Panc1 (cell line): Measurements from ENCODE around the gene PTPRE. TPM values are rescaled to one million over a fixed set of nuclear protein-coding genes. Genes with fewer than 3 reads are reported as not detected.

Experiments
- ATAC-seq: fragments of 200-7000 bp; cut with Tn5 transposase; 2 replicates; pipeline ENCODE4 v1.9.1; 2020; ENCODE audit warnings: mild to moderate bottlenecking, moderate library complexity
- BruUV-seq: library from RNA; stranded (reverse); fragments of 400-500 nt; replicated peaks from 2 replicates; lab custom pipeline; 2021; lab: Mats Ljungman, UMichigan
- CTCF ChIA-PET: fragments of 300-600 bp; sonication (Branson Sonifier 250); formaldehyde crosslinking; loops from one replicate; lab custom pipeline; 2022; ENCODE audit warnings: antibody characterized with exemption; lab: Charles Lee
- POLR2A ChIA-PET: fragments of 300-600 bp; sonication (Branson Sonifier 250); formaldehyde crosslinking; loops from one replicate; lab custom pipeline; 2022; ENCODE audit warnings: antibody characterized with exemption; lab: Charles Lee
- DNase-seq: peaks from one replicate; pipeline ENCODE4 v3.0.0-alpha.2; 2010; ENCODE audit warnings: low read depth, low spot score
- H3K27ac ChIP-seq: 2 replicates; pipeline ENCODE4 v1.5.1; 2011; ENCODE audit warnings: mild to moderate bottlenecking, low read length, inconsistent platforms
- H3K27me3 ChIP-seq: fragments of 200-500 bp; sonication (Bioruptor generic); 2 replicates; pipeline ENCODE4 v1.6.0; 2014; ENCODE audit warnings: low read length, inconsistent platforms; ENCODE audit not compliant: control insufficient read depth, insufficient read depth
- H3K36me3 ChIP-seq: fragments of 200-500 bp; sonication (Bioruptor generic); 2 replicates; pipeline ENCODE4 v1.5.1; 2014; ENCODE audit warnings: inconsistent platforms, mild to moderate bottlenecking, low read length, moderate library complexity; ENCODE audit not compliant: control insufficient read depth, insufficient read depth
- H3K4me1 ChIP-seq: 2 replicates; pipeline ENCODE4 v1.5.1; 2011; ENCODE audit warnings: inconsistent platforms, mild to moderate bottlenecking, low read length, moderate library complexity; ENCODE audit not compliant: control insufficient read depth, insufficient read depth
- H3K4me3 ChIP-seq, 2 experiments: 2 replicates each; pipeline ENCODE4 v1.5.1; 2011 to 2012; ENCODE audit warnings: low read depth in 2 of 2, low read length in 2 of 2, mild to moderate bottlenecking in 2 of 2, inconsistent platforms in 1 of 2, moderate library complexity in 1 of 2
- H3K9me3 ChIP-seq: fragments of 200-500 bp; sonication (Bioruptor generic); 2 replicates; pipeline ENCODE4 v1.5.1; 2014; ENCODE audit warnings: low read depth, mild to moderate bottlenecking, inconsistent platforms, low read length, moderate library complexity; ENCODE audit not compliant: control insufficient read depth, insufficient read depth
- CTCF ChIP-seq: fragments of 450-650 bp; IDR thresholded peaks from 2 replicates; pipeline ENCODE4 v1.5.1; 2017; ENCODE audit warnings: mild to moderate bottlenecking
- POLR2AphosphoS5 ChIP-seq: IDR thresholded peaks from 2 replicates; pipeline ENCODE4 v1.6.1; 2012; ENCODE audit warnings: mild to moderate bottlenecking, low read depth, low read length, moderate library complexity
- REST ChIP-seq, 2 experiments: IDR thresholded peaks; 2 replicates each; pipeline ENCODE4 v1.6.1; 2011 to 2012; ENCODE audit warnings: low read depth in 2 of 2, control low read depth in 1 of 2, low read length in 1 of 2, mild to moderate bottlenecking in 1 of 2, moderate library complexity in 1 of 2; ENCODE audit not compliant: insufficient read depth in 1 of 2
- SIN3A ChIP-seq: IDR thresholded peaks from 2 replicates; pipeline ENCODE4 v1.6.1; 2012; ENCODE audit warnings: low read depth, mild to moderate bottlenecking, low read length, moderate library complexity, borderline replicate concordance; ENCODE audit not compliant: insufficient read depth
- TCF7L2 ChIP-seq: IDR thresholded peaks from 2 replicates; pipeline ENCODE4 v1.6.1; 2011; ENCODE audit warnings: mild to moderate bottlenecking, low read depth, low read length, inconsistent platforms
- in situ Hi-C: cut with HindIII; loops from 2 replicates; pipeline ENCODE4 v1.10.0; 2016; ENCODE audit warnings: low sequenced_read_pairs, low pct_unique_long_range_greater_than_20kb
- intact Hi-C: fragments of 100-400 bp; cut with micrococcal nuclease; formaldehyde crosslinking; loops from one replicate; pipeline ENCODE4 v1.10.0; 2022; ENCODE audit not compliant: unreplicated experiment
- total RNA-seq: library from RNA; stranded (reverse); gene quantifications from one replicate; pipeline ENCODE4 v1.2.1, GENCODE V29; 2021; ENCODE audit not compliant: unreplicated experiment

Gene PTPRE
- total RNA-seq, 1 experiment from 2014 or later = 0.44 TPM

- Histone ChIP-seq H3K27me3 (no peaks in the 10 kb centered on the region; the same call in 1 of the 2 replicates), H3K9me3 (no peaks in the 10 kb centered on the region), H3K27ac (no peak overlapping the region), H3K36me3 (no peaks in the 10 kb centered on the region), H3K4me3 (no peak overlapping the region), H3K4me1 (peaks cover 4% of the 10 kb centered on the region; the same call in 1 of the 2 replicates)
- TF ChIP-seq TCF7L2 (no peak), REST (IDR thresholded peaks at IDR 0.05; ENCODE audit: insufficient read depth in 1 of 2, low read depth in 2 of 2, low read length in 1 of 2) (no peak), CTCF (no peak), POLR2AphosphoS5 (no peak), SIN3A (no peak)
- BruUV-seq = no TSS peak
- CTCF ChIA-PET = no interaction called here
- POLR2A ChIA-PET = no interaction called here
- DNase-seq (no peak), ATAC-seq (no peak)
- intact Hi-C loops = no loop called here
- in situ Hi-C loops = no loop called here
Measured at GRCh38 chr10:127932521-127933270, 25.8 kb downstream of the PTPRE start.

- peaks cover 2% of the 10 kb centered on the region; the same call in 1 of the 2 replicates for H3K4me1 ChIP-seq
- ChIA-PET CTCF (no interaction called here), POLR2A (no interaction called here)
- DNase-seq (no peak), ATAC-seq (no peak)
- in situ Hi-C loops (no loop called here), intact Hi-C loops (no loop called here)
- H3K27ac ChIP-seq = no peak overlapping the region
- BruUV-seq = no TSS peak
- H3K27me3 ChIP-seq = no peaks in the 10 kb centered on the region; the same call in 1 of the 2 replicates
- H3K9me3 ChIP-seq = no peaks in the 10 kb centered on the region
- TF ChIP-seq REST (IDR thresholded peaks at IDR 0.05; ENCODE audit: insufficient read depth in 1 of 2, low read depth in 2 of 2, low read length in 1 of 2) (no peak), TCF7L2 (no peak), POLR2AphosphoS5 (no peak), CTCF (no peak), SIN3A (no peak)
- no peaks in the 10 kb centered on the region for H3K36me3 ChIP-seq
- no peak overlapping the region for H3K4me3 ChIP-seq
Measured at GRCh38 chr10:127933271-127933670, 26.4 kb downstream of the PTPRE start.
